ENCODE results near the gene RUVBL1.
A peak's percentile ranks its signal among the peaks of the same experiment; 100 is the strongest.

Gene RUVBL1

DNA sequence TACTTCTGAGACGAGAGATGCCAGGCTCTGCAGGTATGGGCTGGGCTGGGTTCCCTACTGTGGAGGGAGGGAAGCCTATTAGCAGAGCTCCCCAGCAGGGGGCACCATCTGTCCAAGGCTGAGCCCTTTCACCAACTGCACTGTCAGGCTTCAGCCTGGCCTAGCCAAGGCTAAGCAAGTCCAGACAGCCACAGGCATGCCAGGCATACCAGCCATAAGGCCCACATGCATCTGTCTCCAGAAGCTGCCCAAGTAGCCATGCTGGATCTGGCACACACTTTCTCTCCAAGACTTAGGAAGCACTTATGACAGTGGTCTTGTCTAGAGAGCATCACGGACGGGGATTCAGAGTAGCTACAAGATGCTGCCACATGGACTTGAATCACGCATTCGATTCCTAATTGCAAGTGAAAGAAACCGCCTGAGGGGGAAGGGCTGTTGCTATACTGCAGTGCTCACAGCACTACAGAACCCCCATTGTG, 28.3 kb downstream of the RUVBL1 start:
- H3K27me3 ChIP-seq (ENCODE audit: insufficient read depth, poor library complexity, severe bottlenecking): no peaks in the 10 kb centered on the region
- peak in 1 of 2 experiments; percentile 78 for DNase-seq (ENCODE audit: low read depth in 1 of 2, low spot score in 1 of 2)

DNA sequence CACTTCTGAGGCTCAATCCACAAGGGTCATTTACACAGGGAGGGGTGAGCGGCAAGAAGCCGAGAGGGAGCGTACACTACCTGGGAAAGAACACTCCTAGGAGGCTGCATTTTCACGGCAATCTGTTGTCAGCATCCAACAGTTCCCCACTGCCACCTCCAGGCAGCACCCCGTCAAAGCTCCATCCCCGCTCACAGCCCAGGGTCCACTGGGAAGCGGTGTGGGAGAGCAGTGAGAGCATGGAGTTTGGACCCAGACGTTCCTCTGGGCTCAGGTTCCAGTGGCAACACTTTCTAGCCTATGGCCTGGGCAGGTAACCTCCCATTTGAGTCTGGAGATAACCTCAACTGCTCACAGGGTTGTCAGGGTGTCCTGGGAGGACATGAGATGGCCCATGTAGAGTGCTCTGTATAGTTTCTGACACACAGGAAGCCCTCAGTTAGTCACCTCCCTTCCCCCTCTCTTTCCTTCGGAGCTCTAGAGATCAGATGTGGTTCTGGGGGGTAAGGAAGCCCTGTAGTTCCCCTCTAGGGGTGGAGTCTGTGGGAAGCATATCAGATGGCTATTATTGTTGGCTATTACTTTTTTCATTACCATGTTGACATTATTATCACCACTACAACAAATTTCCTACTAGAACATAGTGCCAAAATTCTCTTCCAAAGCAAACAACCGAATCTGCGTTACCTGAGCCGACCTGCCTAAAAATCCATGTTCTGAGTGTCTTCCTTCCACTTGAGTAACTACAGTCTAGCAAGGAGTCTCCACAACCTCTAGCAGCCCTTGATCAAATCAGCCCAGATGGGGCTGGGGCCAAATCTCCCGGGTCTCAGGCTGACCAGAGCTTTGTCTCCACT, 29.1 kb downstream of the RUVBL1 start:
- TF ChIP-seq POLR2AphosphoS5 (IDR thresholded peaks at IDR 0.05; ENCODE audit: low read depth) (no peak), SPI1 (IDR thresholded peaks at IDR 0.05; ENCODE audit: borderline replicate concordance, low read depth) (no peak), GABPA (IDR thresholded peaks at IDR 0.05; ENCODE audit: low read depth) (no peak)
- TF ChIP-seq, protein P1, sequence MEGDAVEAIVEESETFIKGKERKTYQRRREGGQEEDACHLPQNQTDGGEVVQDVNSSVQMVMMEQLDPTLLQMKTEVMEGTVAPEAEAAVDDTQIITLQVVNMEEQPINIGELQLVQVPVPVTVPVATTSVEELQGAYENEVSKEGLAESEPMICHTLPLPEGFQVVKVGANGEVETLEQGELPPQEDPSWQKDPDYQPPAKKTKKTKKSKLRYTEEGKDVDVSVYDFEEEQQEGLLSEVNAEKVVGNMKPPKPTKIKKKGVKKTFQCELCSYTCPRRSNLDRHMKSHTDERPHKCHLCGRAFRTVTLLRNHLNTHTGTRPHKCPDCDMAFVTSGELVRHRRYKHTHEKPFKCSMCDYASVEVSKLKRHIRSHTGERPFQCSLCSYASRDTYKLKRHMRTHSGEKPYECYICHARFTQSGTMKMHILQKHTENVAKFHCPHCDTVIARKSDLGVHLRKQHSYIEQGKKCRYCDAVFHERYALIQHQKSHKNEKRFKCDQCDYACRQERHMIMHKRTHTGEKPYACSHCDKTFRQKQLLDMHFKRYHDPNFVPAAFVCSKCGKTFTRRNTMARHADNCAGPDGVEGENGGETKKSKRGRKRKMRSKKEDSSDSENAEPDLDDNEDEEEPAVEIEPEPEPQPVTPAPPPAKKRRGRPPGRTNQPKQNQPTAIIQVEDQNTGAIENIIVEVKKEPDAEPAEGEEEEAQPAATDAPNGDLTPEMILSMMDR (IDR thresholded peaks at IDR 0.05; ENCODE audit: insufficient read depth, low read length): no peak
- TF ChIP-seq, protein P2, sequence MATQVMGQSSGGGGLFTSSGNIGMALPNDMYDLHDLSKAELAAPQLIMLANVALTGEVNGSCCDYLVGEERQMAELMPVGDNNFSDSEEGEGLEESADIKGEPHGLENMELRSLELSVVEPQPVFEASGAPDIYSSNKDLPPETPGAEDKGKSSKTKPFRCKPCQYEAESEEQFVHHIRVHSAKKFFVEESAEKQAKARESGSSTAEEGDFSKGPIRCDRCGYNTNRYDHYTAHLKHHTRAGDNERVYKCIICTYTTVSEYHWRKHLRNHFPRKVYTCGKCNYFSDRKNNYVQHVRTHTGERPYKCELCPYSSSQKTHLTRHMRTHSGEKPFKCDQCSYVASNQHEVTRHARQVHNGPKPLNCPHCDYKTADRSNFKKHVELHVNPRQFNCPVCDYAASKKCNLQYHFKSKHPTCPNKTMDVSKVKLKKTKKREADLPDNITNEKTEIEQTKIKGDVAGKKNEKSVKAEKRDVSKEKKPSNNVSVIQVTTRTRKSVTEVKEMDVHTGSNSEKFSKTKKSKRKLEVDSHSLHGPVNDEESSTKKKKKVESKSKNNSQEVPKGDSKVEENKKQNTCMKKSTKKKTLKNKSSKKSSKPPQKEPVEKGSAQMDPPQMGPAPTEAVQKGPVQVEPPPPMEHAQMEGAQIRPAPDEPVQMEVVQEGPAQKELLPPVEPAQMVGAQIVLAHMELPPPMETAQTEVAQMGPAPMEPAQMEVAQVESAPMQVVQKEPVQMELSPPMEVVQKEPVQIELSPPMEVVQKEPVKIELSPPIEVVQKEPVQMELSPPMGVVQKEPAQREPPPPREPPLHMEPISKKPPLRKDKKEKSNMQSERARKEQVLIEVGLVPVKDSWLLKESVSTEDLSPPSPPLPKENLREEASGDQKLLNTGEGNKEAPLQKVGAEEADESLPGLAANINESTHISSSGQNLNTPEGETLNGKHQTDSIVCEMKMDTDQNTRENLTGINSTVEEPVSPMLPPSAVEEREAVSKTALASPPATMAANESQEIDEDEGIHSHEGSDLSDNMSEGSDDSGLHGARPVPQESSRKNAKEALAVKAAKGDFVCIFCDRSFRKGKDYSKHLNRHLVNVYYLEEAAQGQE (IDR thresholded peaks at IDR 0.05; ENCODE audit: insufficient replicate concordance, low read depth): no peak
- no peak overlapping the region for H3K27ac ChIP-seq (replicated peaks)
- no peak for DNase-seq (ENCODE audit: low read depth in 1 of 2, low spot score in 1 of 2)
- no peaks in the 10 kb centered on the region for H3K27me3 ChIP-seq (ENCODE audit: insufficient read depth, poor library complexity, severe bottlenecking)
- no peak overlapping the region for H3K4me3 ChIP-seq (replicated peaks; ENCODE audit: insufficient read depth, low read length)

More for the DNA sequence above, 28.3 kb downstream of the RUVBL1 start:
- TF ChIP-seq, protein P1 (IDR thresholded peaks at IDR 0.05; ENCODE audit: insufficient read depth, low read length): peak; percentile 96
- no peak for TF ChIP-seq GABPA (IDR thresholded peaks at IDR 0.05; ENCODE audit: low read depth)
- H3K27ac ChIP-seq (replicated peaks): no peak overlapping the region
- H3K4me3 ChIP-seq (replicated peaks; ENCODE audit: insufficient read depth, low read length): no peak overlapping the region

DNA sequence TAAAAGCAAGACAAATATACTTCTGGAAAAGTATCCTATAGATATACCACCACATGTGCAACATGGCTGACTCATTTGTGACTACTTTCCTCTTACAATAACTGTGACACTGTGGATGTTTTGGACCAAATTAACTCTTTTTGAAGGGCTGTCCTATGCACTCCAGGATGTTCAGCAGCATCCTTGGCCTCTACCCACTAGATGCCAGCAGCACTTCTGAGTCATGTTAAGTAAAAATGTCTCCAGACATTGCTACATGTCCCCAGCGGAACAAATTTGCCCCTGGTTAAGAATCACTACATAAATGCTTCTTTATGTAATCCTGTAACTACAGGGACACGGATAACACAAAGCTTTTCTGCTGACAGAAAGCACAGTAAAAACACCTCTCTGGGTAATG, 32.0 kb downstream of the RUVBL1 start:
- Histone ChIP-seq H3K27ac (replicated peaks) (no peak overlapping the region), H3K4me3 (replicated peaks; ENCODE audit: insufficient read depth, low read length) (no peak overlapping the region), H3K27me3 (ENCODE audit: insufficient read depth, poor library complexity, severe bottlenecking) (no peaks in the 10 kb centered on the region)
- no peak for DNase-seq (ENCODE audit: low read depth in 1 of 2, low spot score in 1 of 2)
- TF ChIP-seq, protein P1 (IDR thresholded peaks at IDR 0.05; ENCODE audit: insufficient read depth, low read length): no peak

DNA sequence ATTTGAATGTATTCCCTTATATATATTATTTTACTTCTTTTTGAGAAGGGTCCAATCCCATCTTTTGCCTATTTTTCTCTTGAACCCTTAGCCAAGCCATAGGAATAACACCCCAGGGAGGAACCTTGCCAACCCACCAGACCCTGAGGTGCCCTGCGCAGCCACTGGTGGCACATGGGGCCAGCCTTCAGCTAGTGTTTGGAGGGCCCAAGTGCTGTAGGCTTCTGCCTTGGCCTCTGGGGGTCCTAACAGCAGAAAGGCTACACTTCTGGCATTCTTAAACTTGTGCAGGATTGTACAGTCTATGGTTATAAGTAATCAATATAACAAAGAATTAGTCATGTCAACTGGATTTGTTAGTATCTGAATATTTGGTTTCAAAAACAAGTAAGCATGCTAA, 34.5 kb downstream of the RUVBL1 start:
- H3K4me3 ChIP-seq (replicated peaks; ENCODE audit: insufficient read depth, low read length): no peak overlapping the region
- no peaks in the 10 kb centered on the region for H3K27me3 ChIP-seq (ENCODE audit: insufficient read depth, poor library complexity, severe bottlenecking)
- no peak for TF ChIP-seq SPI1 (IDR thresholded peaks at IDR 0.05; ENCODE audit: borderline replicate concordance, low read depth)
- TF ChIP-seq, protein P1 (IDR thresholded peaks at IDR 0.05; ENCODE audit: insufficient read depth, low read length): no peak
- no peak for DNase-seq (ENCODE audit: low read depth in 1 of 2, low spot score in 1 of 2)
- H3K27ac ChIP-seq (replicated peaks): no peak overlapping the region
